Posterior cingulate gyrus (tissue), 11 donors: ENCODE measurements around the gene AMPH.

Experiments used
- DNase-seq, 10 donors: peaks; one replicate each; pipeline versions ENCODE4 v3.0.0 to v3.0.0-alpha.2; 2020 to 2021; ENCODE audit warnings: mixed read lengths in 3 of 10
- intact Hi-C: fragments of 100-400 bp; cut with DNase I; formaldehyde crosslinking; loops from one replicate; pipeline ENCODE4 v1.15.1; 2023

AMPH gene

DNA sequence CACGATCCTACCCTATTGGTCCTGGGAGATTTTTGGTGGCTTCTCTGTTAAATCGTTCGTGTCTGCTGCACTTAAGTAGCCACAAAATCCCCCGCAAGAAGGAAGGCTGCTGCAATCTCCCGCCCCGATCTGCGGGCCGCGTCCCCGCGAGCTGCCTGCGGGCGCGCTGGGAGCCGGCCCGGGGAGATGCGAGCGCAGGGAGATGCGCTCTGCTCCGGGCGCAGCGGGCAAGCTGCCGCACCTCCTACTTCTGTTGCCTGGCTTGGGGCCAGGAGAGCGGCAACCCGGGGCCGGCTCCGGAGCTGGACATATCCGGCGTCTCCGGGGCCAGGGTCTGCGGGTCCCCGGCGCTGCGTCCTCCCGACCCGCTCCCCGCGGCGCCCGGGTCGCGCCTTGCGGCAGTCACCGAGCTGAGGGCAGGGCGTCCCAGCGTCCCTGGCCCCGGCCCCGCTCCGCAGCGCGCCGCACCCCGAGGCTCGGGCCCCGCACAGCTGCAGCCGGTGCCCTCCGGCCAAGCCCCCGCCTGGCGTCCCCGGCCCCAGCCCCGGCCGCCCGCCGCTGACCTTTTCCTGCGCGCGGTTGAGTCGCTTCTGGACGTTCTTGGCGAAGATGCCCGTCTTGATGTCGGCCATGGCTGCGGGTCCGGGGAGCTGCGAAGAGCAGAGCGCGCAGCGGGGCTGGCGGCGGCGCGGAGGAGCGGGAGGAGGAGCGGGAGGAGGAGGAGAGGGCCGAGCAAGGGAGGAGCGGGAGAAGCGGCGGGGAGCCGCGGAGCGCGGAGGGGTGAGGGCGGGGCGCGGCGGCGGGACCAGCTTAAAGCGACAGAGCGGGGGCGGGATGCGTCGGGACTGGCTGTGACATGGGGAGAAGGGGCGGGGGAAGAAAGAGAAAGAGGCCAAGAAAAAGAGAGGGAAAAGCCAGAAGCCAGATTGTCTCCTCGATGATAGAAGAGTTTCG is at the start of gene AMPH:
Gene AMPH (minus strand): TSS at position 654 of the 954 bp plus-strand sequence. CDS start 22 bp downstream, at position 632.
- intact Hi-C loops = no loop called here
- DNase-seq = peak; percentile 29 to 98 (median 84)

DNA sequence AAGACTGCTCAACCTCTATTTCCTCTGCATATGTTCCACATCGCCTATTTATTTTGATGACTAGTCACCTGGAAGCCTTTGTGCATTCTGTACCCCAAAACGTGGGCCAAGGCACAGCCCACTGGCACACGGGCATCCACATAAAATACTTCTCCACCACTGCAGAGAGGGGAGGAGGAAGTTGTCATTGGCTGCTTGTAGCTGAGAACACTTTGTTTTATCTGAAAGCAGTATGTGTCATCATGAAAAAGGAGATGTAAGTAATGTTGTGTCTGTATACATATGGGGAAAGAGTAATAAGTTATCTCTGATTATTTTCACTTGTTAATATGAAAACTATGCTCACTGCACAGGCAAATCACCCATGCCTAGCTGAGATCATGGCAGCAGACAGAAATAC is 48.2 kb upstream of the AMPH start:
- no peak for DNase-seq
- intact Hi-C loops = no loop called here

GRCh38 chr7:38678698-38679054 is 47.5 kb upstream of the AMPH start:
- intact Hi-C loops = no loop called here
- DNase-seq = no peak

DNA sequence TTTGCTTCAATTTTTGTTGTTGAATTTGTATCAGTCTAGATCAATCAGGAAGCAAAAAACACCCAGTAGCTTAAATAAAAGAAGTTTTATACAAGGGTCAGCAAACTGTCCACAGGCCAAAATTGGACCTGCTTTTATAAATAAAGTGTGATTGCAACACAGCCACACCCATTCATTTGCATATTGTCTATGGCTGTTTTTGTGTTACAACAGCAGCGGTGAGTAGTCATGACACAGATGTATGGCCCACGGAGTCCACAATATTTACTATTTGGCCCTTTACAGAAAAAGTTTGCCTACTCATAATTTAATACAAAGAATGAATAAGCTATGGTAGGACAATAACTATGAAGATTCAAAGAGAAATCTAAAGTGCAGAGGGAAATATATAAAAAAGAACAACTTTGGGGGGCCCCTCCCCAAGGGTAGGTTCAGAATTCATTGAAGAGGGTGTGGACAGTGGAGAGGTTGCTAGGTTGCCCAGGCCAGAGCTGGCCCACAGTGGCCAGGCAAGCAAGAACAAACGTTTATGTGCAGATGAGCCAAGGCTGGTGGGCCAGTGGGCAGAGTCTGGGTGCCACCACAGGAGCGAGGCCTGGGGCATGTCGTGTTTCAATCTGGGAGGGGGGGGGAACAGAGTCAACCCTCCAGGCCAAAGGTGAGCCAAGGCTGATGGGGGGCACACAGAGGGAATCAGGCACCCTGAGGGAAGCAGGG is 47.0 kb upstream of the AMPH start:
- intact Hi-C loops = no loop called here
- no peak for DNase-seq

GRCh38 chr7:38675494-38676106 is 44.4 kb upstream of the AMPH start:
- intact Hi-C loops = no loop called here
- DNase-seq = peak in 1 of 10 donors; percentile 61

DNA sequence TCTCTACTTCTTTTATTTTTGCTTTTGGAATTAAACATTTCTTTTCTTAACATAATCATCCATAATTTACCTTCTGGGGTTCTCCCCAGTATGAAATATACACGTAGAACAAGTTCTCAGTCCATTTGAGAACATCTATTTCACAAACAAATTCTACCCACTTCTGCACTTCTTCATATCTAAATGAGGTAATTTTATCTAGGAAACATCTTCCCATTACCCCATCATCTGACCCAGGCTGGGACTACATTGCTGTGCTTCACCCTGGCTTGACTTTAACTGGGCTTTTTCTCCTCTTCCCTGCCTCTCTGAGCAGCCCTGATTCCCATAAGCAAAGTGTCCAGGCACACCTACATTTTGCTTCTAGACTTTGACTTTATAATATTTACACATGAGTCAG is 43.3 kb upstream of the AMPH start:
- no peak for DNase-seq
- intact Hi-C loops = no loop called here

DNA sequence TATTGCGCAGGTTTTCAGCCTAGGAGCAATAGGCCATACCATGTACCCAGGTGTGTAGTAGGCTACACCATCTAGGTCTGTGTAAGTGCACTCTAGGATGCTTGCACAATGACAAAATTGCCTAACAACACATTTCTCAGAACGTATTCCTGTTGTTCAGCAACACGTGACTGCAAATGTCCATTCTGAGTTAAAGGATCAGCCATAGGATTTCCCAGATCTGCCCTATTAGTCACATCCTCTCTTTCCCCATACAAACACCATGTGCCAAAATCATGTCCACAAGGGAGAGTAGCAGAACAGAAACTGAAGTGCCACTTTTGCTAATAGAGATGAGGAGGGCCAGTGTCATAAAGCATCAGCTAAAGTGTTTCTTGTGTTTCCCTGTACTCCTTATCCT is 42.6 kb upstream of the AMPH start:
- no peak for DNase-seq
- intact Hi-C loops = no loop called here

- intact Hi-C loops = no loop called here
- DNase-seq = no peak
Observed at GRCh38 chr7:38671911-38672905, 41.0 kb upstream of the AMPH start.

DNA sequence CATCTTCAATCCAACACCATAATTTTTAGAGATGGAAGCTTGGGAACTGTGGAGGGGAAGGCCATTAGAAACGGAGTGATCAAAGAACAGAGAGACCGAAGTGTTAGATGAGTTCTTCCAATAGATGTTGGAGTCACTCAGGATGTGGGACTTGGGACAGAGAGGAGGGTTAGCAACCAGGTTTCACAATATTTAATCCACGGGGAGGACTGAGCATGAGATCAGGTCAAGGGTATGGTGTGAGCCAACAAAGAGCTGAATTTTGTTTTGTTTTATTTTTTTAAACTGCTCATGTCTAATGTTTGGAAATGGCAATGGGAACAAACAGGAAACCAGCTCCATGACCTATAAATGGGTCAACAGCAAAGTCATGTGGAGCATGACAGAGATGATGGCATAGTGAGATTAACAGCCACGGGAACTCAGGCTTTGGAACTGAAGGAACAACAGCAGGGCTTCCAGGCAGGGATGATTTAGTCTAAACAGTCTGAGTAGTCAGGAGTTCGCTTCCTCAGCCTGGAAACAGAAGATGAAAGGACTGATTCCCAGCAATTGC is 38.9 kb upstream of the AMPH start:
- intact Hi-C loops = no loop called here

GRCh38 chr7:38664972-38665371 is 33.8 kb upstream of the AMPH start:
- DNase-seq = no peak
- intact Hi-C loops = no loop called here

More for the DNA sequence above, 38.9 kb upstream of the AMPH start:
- DNase-seq = no peak

DNA sequence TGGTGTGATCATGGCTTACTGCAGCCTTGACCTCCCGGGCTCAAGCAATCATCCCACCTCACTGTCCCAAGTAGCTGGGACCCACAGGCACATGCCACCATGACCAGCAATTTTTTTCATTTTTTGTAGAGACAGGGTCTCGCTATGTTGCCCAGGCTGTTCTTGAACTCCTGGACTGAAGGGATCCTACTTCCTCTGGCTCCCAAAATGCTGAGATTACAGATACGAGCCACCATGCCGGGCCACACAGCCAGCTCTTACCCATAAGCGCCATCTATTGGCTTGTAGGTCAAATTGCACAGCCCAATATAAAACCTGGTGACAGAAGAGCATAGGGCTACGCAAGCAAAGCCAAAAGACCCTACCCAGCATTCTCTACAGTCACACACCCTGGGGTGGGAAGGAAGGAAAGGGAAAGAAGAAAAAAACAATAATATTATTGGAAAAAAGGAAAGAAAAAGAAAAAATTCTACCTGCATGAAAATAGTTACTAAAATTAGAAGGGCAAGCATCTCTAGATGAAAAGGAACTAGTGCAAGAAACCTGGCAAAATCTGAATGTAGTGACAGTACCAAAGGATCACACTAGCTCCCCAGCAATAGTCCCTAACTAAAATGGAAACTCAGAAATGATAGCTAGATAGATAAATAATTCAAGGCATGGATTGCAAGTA is 29.4 kb upstream of the AMPH start:
- intact Hi-C loops = no loop called here
- DNase-seq = peak in 1 of 10 donors; percentile 46

DNA sequence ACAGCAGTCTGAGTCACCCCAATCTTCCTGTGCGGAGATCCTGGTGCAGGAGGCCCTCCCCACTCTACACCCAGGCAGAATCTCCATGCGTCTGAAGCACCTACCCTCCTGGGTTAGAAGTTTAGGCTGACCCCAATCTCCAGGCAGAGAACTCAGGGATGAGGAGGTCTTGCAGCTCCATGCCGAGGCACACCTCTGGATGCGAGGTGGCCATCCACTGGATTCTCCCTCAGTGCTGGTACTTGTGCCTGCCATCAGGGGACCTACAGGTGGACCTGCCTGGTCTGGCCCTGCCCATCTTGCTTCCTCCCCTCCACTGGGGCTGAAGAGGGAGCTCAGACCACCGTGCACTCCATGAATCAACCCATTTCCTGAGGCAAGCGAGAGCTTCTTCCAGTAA is 28.8 kb upstream of the AMPH start:
- DNase-seq = peak in 1 of 10 donors; percentile 59
- intact Hi-C loops = no loop called here

- DNase-seq = no peak
- intact Hi-C loops = no loop called here
Observed at GRCh38 chr7:38658921-38659320, 27.7 kb upstream of the AMPH start.

GRCh38 chr7:38656968-38657367 is 25.8 kb upstream of the AMPH start:
- intact Hi-C loops = no loop called here
- DNase-seq = no peak

DNA sequence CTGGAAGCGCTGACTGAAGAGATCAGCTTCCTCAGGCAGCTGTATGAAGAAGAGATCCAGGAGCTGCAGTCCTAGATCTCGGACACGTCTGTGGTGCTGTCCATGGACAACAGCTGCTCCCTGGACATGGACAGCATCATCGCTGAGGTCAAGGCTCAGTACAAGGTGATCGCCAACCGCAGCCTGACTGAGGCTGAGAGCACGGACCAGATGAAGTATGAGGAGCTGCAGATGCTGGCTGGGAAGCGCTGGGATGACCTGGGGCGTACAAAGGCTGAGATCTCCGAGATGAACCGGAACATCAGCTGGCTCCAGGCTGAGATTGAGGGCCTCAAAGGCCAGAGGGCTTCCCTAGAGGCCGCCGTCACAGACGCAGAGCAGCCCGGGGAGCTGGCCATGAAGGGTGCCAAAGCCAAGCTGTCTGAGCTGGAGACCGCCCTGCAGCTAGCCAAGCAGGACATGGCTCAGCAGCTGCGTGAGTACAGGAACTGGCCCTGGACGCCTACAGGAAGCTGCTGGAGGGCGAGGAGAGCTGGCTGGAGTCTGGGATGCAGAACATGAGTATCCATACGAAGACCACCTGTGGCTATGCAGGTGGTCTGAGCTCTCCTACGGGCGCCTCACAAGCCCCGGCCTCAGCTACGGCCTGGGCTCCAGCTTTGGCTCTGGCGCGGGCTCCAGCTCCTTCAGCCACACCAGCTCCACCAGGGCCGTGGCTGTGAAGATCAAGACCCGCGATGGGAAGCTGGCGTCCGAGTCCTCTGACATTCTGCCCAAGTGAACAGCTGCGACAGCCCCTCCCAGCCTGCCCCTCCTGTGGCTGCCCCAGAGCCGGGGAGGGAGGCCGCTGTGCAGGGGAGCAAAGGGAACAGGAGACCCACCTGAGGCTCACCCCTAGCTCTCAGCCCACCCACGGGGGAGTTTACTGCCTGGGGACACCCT is 24.9 kb upstream of the AMPH start:
- intact Hi-C loops = no loop called here

DNA sequence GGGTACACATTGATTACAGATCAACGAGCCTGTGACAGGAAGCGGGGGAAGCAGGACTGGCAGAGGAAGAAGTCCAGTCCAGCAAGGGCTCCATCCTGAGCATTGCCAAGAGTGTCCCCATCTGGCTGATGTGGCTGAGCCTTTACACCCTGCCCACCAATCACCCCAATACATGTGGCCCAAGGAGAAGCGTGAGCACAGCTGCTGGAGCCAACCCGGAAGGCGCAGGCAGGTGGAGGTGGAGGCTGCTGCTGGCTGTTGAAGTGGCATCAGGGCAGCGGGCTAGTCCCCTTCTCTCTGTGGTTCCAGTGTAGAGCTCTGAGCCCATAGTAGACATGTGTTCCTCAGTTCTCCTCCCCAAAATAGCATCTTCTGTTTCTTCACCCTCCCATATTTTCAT is 6.8 kb upstream of the AMPH start:
- intact Hi-C loops = no loop called here
- DNase-seq = peak in 1 of 10 donors; percentile 71

More for the DNA sequence above, 24.9 kb upstream of the AMPH start:
- DNase-seq = peak in 1 of 10 donors; percentile 70

DNA sequence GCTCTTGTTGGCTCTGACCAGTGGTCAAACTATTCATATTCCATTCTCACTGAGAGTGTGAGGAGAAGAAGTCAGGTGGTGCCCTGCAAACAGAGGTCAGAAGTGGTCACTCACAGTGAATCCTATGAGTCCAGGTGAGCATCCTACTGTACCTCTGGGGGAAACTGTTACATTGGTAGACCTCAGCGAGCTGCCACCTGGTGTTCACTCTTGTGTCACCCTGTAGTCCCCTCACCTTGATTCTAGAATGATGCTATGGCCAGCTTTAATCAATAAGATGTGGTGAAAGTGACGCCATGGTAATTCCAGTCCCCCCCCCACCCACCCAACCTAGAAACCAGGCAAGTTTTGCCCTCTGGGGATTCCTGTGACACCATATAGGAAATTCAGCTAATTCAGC is 1.2 kb upstream of the AMPH start:
- intact Hi-C loops = no loop called here
- DNase-seq = no peak
